ENCODE data around the gene NPC2.

DNA sequence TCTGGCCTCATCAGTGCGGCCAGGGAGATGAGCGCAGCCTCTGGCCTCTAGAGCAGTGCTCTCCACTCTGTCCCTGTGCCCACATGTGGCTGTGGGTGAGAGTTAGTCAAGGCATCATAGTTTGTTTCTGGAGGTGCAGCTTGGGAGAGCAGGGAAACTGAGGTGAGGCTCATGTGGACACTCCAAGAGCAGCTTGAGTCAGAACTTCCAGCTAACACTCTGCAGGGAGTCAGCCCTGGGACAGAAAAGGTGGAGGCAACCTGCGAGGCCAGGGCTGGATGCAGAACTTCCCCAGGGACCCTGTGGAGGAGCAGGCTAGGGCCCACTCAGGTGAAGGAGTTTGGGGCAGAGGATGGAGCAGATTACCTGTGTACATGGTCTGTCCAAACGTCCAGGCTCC is 11.3 kb upstream of the NPC2 start:
- TF ChIP-seq, protein P1, sequence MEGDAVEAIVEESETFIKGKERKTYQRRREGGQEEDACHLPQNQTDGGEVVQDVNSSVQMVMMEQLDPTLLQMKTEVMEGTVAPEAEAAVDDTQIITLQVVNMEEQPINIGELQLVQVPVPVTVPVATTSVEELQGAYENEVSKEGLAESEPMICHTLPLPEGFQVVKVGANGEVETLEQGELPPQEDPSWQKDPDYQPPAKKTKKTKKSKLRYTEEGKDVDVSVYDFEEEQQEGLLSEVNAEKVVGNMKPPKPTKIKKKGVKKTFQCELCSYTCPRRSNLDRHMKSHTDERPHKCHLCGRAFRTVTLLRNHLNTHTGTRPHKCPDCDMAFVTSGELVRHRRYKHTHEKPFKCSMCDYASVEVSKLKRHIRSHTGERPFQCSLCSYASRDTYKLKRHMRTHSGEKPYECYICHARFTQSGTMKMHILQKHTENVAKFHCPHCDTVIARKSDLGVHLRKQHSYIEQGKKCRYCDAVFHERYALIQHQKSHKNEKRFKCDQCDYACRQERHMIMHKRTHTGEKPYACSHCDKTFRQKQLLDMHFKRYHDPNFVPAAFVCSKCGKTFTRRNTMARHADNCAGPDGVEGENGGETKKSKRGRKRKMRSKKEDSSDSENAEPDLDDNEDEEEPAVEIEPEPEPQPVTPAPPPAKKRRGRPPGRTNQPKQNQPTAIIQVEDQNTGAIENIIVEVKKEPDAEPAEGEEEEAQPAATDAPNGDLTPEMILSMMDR (IDR thresholded peaks at IDR 0.05) = no peak
- TF ChIP-seq POLR2A (IDR thresholded peaks at IDR 0.05) = no peak

Measured in tibial nerve (tissue), 3 donors.